HG02588 (cell line): ENCODE results near the gene SPTBN4.
A peak's percentile ranks its signal among the peaks of the same experiment; 100 is the strongest.
"Not testable (repeated sequence)": the region's sequence is repeated elsewhere in the genome, so short reads cannot be mapped to it uniquely, and the experiment has no call there.

Experiments used
- ATAC-seq: cut with Tn5 transposase; IDR thresholded peaks from one replicate; pipeline ENCODE4 v1.9.1; 2021; ENCODE audit warnings: mild to moderate bottlenecking, moderate library complexity; ENCODE audit not compliant: unreplicated experiment

The SPTBN4 gene

DNA sequence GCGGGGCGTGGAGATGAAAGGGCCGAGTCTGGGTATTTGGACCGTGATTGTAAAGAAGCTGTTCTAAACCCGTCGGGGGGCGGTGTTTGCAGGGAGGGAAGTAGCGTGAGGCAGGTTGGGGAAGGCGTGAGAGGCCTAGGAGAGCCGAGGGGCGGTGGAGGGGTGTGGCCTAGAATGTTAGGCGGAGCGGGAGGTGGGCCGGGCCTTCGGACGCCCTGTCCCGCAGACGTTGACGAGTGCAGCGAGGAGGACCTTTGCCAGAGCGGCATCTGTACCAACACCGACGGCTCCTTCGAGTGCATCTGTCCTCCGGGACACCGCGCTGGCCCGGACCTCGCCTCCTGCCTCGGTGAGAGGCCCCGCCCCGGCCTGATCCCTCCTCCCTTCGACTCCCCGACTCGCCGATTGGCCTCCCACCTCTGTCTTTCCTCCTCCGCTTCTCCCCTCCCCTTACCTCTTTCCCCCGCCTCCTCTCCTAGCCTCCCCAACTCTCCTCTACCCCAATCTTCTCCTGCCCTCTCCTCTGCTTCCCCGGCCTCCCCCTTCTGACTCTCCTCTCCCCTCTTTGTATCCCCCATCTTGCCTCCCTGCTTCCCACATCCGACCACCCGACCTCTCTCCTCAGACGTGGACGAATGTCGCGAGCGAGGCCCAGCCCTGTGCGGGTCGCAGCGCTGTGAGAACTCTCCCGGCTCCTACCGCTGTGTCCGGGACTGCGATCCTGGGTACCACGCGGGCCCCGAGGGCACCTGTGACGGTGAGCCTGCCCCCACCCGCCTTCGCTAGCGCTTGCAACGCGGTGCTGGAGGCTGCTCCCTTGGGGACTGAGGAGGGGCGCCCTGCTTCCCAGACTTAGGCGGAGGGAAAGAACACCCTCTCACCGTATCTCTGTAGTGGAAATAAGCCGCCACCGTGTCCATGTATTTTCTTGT, 147.2 kb downstream of the SPTBN4 start:
- peak; percentile 40 for ATAC-seq

- ATAC-seq, result no peak
These were observed 148.0 kb downstream of the SPTBN4 start for GRCh38 chr19:40614622-40615411.

DNA sequence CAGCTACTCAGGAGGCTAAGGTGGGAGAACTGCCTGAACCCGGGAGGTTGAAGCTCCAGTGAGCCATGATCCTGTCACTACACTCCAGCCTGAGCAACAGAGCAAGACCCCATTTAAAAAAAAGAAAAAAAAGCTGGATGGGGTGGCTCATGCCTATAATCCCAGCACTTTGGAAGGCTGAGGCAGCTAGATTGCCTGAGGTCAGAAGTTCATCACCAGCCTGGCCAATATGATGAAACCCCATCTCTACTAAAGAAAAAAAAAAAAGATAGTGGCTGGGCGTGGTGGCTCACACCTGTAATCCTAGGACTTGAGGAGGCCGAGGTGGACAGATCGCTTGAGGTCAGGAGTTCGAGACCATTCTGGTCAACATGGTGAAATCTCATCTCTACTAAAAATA, 149.4 kb downstream of the SPTBN4 start:
- no peak for ATAC-seq

DNA sequence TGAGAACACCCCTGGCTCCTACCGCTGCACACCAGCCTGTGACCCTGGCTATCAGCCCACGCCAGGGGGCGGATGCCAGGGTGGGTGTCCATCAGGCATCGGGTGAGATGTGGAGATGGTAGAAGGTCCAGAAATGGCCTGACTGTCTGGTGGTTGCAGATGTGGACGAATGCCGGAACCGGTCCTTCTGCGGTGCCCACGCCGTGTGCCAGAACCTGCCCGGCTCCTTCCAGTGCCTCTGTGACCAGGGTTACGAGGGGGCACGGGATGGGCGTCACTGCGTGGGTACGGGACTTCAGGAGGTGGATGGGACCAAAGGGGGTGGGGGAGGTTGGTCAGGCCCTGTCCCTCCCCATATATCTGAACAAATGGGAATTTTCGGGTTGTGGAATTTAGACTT, 150.1 kb downstream of the SPTBN4 start:
- ATAC-seq, result no peak

GRCh38 chr19:40617961-40618360, 151.2 kb downstream of the SPTBN4 start:
- no peak for ATAC-seq

DNA sequence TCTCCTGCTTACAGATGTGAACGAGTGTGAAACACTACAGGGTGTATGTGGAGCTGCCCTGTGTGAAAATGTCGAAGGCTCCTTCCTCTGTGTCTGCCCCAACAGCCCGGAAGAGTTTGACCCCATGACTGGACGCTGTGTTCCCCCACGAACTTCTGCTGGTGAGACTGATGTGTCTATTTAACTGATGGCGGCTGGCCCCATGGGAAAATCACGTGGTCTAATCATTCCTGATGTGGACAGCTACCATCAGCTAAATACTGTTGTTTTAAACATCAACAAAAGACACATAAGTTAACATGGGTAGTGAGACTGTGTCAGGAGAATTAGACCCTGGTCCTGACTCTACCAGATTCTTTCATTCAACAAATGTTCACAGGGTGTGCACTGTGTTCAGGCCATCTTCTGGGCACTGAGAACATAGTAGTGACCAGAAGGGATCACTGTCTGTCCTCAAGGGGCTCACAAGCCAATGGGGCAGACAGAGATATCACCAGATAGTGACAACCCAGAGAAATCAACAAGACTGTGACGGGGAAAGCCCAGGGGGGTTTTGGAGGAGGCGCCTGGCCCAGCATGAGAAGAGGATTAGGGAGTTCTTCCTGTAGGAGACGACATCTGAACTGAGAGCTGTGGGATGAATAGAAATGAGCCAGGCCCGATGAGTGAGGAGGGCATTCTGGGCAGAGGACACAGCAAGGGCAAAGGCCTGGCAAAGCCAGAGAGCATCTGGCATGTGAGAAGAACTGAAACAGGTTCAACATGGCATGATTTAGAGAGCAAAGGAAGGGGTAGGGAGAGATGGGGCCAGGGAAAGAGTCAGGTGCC, 152.7 kb downstream of the SPTBN4 start:
- ATAC-seq, result no peak

- no peak for ATAC-seq
These were observed 153.3 kb downstream of the SPTBN4 start for GRCh38 chr19:40620161-40620485.

DNA sequence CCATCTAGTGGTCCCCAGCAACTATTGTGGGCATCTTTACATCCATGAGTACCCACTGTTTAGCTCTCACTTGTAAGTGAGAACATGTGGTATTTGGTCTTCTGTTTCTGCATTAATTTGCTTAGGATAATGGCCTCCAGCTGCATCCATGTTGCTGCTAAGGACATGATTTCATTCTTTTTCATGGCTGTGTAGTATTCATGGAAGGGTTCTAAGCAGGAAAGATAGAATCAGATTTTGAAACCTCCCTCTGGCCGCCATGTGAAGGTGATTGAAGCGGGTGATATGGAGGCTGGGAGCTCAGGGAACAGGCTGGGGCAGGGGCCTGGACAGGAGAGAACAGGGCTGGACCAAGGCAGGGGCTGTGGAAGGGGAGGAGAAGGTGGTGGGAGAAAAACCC, 154.5 kb downstream of the SPTBN4 start:
- ATAC-seq, result no peak

DNA sequence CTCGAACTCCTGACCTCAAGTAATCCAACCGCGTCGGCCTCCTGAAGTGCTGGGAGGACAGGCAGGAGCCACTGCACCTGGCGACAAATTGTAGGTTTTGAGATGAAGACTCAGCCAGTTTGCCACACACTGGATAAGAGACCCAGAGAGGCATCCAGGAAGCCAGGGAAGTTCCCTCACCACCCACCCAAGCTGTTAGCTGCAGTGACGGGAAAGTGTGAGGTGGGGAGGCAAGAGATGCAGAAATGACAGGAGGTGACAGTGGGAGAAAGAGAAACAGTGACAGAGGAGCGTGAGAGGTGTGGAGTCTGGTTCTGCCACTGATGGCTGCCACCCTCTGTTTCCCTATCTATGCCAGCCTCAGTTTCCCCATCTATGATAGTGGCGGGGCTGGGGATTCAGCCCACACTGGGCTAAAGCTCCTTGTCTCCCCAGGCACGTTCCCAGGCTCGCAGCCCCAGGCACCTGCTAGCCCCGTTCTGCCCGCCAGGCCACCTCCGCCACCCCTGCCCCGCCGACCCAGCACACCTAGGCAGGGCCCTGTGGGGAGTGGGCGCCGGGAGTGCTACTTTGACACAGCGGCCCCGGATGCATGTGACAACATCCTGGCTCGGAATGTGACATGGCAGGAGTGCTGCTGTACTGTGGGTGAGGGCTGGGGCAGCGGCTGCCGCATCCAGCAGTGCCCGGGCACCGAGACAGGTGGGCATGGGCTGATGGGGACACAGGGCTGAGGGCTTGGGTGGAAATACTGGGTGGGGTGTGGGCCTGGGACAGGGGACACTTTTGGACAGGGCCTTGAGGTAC, 155.4 kb downstream of the SPTBN4 start:
- no peak for ATAC-seq

DNA sequence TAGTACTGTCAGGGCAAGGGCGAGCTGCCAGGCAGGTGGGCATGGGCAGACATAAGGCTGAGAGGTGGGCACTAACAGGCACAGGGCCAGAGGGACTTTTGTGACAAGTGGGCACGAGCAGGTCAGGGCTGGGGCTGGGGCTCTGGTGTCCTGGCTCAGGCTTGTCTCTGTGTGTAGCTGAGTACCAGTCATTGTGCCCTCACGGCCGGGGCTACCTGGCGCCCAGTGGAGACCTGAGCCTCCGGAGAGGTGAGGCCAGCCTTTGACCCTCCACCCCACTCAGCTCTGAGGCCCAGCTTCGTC, 155.9 kb downstream of the SPTBN4 start:
- ATAC-seq, result no peak

GRCh38 chr19:40623403-40624251, 156.8 kb downstream of the SPTBN4 start:
- ATAC-seq, result no peak

- ATAC-seq, result not testable (repeated sequence)
These were observed 157.8 kb downstream of the SPTBN4 start for GRCh38 chr19:40624369-40625153.

- no peak for ATAC-seq
These were observed 158.8 kb downstream of the SPTBN4 start for GRCh38 chr19:40625406-40626120.
